NCI-H2227 (cell line): ENCODE data around the gene HSPG2.
"Not testable (repeated sequence)": the region's sequence is repeated elsewhere in the genome, so short reads cannot be mapped to it uniquely, and the experiment has no call there.

Experiments used
- DNase-seq: peaks from one replicate; lab custom pipeline; 2025; ENCODE audit not compliant: unreplicated experiment; lab: John Stamatoyannopoulos, UW

The HSPG2 gene

DNA sequence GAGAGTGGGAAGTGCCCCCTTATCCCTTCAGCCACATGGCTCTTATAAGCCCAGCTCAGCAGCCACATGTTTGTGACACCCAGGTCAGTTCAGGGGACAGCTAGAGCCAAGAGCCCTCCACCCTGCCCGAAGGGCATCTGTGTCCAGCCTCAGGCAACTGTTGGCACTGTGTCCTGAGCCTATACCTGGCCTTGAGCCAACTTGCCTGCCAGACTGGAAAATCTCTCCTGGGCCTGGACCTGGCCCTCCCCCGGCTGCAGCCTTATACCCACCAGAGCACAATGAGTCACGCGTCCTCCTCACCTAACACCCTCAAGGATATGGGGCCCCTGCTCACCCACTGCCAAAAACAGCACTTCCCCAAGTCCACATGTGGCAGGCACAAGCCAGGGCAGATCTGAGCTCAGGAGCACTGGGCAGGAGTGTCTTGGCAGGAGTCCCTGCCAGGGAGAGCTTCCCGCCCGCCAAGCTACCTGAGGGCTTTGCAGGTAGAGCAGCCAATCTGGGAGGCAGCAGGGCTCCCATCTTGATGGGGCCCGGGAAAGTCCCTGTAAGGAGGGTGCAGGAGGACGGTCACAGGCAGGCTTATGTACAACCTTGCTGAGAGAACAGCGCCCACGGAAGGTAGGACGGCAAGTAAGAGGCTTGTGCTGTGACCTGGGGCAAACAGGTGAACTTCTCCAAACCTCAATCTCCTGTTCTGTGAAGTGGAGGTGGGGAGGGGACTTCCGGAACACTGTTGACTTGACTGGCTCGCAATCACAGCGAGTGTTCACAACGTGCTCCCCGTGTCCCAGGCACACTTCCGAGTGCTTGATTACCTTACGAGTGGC lies 19.8 kb upstream of the HSPG2 start:
- DNase-seq, result no peak

DNA sequence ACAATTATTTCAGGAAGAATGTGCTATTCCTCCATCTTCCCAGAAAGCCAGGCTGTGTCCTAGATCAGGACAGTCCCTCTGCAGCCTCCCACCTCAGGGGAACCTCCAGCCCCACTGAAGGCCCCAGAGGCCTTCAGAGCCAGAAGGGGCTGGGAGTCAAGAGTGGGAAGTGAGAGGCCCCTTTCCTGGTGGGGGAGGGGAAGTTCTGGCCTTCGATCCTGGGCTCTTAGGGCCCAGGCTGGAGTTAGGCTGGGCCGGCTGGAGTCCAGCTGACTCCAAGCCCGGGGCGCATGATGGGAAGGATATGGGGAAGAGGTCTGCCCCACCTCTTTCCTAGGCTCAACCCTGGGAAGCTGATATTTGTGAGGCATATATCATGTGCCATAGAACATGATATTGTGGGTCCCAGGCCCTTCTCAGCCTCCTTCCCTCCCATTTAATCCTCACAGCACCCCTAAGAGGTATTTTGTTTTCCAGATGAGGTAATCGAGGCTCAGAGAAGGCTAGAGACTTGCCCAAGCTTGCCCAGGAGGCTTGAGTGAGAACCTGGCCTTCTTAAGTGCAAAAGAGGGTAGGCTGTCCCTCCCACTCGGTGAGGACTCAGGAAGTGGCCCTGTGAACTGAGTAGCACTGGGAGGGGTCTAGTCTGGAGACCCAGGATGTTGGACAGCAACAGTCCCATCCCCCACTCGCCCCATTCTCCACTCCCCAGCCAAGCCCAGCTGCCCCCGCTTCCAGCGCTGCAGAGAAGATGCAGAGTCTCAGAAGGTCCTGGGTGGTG lies 18.6 kb upstream of the HSPG2 start:
- no peak for DNase-seq

DNA sequence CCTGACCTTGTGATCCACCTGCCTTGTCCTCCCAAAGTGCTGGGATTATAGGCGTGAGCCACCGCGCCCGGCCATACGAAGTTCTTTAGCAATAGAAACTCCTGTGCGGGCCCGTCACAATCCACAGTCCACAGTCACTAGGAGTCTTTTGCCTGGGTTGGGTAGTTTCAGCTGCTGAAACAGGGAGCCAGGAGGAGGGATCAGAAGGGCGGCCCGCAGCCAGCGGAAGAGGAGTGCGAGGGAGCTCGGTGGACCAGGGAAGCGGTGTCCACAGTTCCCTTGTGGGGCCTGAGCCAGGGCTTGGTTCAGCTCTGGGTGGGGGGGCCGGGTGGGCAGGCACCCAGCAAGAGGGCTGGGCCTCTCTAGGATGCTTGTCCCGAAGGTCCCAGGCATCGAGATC lies 17.9 kb upstream of the HSPG2 start:
- no peak for DNase-seq

DNA sequence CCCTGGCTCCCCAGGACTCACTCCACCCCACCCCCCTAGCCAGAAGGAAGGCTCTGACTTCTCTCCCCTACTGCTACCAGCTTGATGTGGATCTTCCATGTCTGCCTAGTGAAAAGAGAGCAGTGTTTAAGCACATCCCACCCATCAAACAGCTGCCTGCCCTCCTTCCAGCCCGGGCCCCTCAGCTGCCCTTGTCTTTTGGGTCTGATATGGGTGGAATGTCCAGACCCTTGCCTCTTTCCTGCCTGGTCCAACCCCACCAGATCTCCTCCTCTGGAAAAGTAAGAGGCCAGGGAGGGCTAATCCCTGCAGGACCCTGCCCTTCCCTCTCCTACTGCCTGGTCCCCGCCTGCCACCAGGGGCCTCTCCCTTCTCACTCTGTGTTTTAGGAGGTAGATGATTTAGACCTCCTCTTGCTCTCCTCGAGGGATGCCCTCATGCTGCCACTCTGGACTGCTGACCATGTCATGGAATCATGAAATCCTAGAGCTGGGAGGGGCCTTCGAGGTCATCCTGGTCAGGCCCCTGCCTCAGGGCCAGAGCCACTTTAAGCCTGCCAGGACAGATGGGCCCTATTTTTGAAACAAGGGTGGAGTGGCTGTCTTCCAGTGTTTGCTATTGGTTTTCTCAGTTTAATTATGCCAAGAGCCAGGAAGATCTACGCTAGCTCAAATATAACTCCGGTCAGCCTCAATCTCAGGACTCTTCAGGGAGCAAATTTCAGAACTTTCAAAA lies 15.8 kb upstream of the HSPG2 start:
- no peak for DNase-seq

DNA sequence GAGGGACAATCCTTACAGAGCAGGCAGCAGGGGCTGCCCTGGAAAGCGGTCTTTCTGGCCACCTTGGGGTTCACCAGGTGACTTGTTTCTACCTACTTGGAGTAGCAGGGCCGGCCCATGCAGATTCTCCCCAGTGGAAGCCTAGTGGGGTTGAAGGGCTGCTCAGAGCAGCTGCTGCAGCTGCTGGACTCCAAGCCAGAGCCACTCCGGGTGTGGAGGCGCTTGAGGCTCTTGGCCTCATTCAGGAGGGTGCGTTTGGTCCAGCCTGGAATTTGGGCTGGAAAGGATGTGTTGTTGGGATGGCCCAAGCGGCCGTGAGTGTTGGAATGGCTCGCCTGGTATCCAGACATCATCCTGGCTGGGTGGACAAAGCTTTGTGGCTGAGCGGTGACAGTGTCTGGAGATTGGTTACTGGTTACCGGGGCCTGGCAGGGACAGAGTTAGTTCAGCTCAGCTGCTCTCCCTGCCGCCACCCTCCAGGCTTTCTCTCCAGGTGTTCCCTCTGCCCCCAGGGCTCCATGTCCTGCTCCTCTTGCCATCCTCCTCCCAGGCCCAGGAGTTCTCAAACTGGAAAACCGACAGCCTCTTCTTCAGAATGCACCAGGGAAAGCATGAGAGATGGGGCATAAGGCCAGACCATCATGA lies 14.2 kb upstream of the HSPG2 start:
- DNase-seq, result no peak

DNA sequence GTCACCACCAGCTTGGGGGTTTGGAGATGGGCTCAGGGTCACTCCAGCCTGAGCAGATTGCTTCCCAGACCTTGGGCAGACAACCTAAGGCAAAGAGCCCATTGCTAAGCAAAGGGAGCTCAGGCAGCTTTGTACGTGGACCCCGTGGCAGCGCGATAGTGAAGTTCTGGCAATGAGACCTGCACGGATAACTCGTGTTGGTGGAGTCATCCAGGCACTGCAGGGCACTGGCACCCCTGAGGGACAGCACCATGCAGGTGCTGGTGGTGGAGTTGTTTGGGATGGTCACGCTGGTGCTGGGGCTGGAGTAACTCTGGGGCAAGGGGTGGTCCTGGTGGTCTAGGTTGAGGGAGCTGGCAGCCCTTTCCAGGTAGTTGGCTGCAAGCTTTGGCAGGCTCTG lies 13.6 kb upstream of the HSPG2 start:
- DNase-seq, result no peak

DNA sequence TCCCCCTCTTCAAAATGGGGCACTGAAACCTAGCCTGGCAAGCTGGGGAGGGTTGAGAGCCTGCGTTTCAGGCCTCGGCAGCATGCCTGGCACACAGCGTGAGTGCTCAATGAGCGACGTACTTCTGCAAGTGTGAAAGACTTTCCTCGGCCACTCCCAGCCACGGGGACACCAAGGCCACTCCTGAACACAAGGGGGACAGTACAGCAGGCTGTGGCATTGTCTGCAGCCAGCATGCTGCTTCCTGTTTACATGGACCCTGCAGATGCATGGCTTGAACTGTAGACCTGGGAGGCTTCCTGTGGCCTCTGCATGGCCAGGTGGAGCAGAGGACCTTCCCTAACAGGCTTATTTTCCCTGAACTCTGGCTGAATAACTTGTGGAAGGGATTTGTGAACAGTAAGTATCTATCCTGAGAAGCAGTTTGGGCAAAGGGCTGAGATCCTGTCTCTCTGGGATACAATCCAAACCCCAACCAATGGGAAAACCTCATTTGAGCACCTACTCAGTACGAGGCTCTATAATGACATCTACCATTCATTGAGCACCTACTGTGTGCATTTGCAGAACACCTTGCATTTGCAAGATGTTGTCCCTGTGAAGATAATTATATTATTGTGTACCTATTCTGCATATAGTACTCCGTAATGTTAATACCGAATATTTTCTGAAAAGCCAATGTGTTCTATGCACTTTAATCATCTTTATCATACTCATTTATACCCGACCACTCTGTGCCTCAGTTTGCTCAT lies 9.9 kb upstream of the HSPG2 start:
- DNase-seq, result no peak

DNA sequence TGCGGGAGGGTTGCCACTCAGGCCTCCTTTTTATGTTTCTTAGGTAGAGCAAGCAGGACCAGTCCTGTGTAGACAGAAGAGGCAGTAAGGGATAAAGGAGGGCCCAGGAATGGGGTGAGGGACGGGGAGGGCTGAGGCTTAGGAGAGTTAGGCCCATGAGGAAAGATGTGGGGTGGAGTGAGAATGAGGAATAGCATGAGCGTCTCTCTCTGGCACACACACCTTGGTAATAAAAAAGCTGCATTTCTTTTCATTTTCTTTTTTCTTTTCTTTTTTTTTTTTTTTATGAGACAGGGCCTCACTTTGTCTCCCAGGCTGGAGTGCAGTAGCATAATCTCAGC lies 7.6 kb upstream of the HSPG2 start:
- DNase-seq, result no peak

DNA sequence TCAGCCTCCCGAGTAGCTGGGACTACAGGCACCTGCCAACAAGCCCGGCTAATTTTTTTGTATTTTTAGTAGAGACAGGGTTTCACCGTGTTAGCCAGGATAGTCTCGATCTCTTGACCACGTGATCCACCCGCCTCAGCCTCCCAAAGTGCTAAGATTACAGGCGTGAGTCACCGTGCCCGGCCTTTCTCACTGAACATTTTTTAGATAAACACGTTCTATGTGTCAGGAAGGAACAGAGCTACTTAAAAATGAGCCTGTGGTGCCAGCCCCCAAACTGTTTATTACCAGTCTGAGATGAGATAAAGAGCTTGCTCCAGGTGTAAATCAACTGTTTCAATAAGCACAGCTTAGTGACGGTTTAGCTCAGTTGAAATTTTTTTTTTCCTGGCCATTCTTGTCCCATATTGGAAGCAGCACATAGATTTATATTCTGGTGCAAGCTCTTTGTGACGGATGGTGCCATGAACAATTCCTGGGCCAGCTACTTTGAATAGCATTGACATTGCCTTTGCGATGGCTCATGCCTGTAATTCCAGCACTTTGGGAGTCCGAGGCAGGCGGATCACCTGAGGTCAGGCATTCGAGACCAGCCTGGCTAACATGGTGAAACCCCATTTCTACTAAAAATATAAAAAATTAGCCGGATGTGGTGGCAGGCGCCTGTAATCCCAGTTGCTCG lies 6.0 kb upstream of the HSPG2 start:
- not testable (repeated sequence) for DNase-seq

DNA sequence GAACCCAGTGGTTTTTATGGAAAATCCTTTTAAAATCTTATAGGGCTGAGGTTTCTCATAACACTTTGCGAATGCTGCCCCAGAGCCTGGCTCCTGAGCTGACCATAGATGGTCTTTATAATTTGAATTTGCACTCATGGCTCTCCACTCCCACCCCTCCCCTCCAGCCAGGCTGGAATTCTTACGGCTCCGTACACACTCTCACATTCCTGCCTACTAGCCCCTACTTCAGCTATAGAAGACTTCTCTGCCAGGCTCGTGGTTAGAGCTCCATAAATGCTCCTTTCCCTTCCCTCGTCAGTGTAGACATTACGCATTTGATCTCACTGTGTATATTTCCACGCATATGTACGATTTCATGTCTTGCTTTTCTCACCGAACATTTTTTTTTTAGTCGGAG lies 5.4 kb upstream of the HSPG2 start:
- DNase-seq, result no peak

DNA sequence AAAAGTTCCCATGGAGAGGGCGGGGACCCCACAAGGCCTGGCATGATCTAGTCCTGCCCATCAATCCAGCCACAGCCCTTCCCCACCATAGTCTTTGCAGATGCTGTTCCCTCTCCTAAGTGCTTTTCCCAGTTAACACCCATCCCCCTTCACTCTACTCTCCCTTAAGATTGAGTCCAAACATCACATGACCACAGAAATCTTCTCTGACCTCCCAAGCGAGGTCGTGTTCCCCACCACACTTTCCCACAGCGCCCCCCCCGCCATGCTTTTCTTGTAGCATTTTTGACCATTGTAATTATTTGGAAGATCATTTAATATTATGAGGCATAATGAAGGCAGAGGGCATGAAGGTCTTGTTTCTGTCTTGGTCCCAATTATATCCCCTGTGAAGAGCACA lies 4.3 kb upstream of the HSPG2 start:
- DNase-seq, result no peak

DNA sequence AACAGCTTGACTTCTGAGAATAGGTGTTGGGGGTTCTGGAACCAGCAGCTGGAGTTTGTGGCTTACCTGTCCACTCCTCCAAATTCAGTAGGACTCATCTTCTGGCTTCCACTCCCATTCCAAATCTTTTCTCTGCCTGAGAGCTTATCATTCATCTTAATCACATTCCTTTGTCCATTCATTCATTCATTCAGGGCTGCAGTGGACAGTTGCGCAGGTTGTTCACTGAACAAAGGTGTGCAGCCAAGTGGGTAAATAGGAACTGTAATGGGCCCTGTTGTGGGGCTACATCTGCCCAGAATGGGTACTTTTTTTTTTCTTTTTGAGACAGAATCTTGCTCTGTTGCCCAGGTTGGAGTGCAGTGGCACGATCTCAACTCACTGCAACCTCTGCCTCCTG lies 3.4 kb upstream of the HSPG2 start:
- no peak for DNase-seq

DNA sequence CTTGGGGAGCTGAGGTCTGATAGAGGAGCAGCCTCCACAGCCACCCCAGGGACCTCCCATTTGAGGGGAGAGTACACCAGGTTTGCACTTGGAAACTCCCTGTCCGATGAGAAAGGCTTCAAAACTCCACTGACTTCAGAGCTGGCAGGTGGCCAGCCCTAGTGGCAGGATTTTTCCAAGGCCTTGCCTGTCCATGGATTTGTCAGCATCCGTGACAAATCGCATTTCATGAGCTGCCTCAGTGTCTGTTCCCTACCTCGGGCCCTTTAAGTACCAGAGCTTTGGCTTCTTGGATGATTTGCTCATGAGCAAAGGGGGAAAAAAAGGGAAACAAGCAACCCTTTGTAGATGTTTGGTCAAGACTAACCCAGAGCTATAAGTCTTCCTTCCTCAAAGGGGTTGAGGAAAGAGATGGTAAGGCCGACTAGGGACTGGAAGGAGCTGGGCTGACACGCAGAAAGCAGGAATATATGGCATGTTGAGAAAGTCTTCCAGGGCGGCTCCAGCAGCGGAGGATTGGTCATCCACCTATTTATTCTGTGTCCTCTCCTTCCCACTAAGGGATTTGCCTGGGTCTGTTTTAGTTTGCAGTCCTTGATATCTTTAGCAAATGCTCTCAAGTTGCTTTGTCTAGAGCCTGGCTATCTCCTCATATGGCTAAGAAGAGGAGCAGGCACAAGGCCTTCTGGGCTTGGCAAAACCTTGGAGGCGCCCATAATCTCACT lies 2.7 kb upstream of the HSPG2 start:
- DNase-seq, result peak; percentile 17

DNA sequence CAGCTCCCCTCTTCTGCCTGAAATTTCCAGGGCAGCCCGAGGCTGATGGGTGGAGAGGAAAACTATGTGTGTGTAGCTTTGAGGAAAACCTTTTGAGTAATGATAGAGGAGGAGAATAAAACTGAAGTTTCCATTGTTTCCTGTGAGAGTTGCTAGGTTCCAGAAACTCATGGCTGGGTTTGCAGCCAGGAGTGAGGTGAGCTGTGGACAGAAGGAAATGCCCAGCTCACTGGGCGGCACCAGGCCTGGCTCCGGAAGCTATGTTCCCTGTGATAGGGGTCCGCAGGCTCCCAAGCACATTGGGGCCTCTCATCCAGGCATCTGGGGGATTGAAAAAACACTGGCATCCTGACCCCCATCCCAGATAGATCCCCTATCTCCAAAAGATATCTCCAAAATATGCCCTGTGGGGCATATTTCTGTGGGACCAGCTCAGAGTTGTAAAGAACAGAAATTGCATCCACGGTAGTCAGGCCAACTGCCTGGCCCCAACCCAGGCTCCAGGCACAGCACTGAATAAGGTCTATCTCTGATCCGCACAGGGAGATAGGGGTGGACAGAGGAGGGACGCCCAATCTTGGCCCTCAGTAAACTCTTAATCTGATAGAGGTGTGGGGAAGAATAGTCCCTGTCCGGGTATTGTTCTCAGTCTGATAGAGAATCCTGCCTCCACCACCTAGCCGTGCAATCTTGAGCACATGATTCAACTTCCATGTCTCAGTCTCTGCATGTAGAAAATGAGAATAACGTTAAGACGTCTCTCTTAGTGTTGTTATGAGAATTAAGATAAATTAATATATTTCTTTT lies 1.8 kb upstream of the HSPG2 start:
- DNase-seq, result no peak

DNA sequence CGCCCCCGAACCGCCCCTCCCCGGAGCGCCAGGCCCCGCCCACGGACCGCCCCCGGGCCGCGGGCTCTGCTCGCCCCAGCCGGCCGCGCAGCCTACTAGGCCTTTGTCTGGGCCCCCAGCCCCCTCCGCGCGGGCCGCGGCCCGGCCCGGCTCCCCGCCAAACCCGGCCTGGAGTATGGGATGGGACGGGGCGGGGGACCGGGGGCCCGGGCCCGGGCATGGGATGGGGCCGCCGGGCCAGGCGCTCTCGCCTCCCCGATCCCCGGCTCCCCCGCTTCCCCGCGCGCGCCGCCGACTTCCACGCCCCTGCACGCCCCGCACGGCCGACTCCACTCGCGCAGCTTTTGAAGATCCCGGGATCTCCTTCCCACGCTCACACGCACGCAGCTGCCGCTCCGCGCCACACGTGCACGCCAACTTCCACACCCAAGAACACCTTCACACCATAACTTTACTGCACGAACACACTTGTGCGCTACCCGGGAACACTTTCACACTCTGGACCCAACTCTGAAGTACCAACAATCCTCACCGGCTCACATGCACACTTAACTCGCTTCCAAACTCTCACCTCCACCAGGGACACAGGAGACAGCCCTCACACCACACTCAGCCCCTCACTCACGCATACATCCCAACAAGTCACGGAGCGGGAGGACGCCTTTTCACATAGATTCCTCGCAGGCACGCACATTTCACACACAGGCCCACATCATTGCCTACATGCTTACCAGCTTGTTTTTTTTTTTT lies 437 bp upstream of the HSPG2 start:
- DNase-seq, result peak; percentile 93

DNA sequence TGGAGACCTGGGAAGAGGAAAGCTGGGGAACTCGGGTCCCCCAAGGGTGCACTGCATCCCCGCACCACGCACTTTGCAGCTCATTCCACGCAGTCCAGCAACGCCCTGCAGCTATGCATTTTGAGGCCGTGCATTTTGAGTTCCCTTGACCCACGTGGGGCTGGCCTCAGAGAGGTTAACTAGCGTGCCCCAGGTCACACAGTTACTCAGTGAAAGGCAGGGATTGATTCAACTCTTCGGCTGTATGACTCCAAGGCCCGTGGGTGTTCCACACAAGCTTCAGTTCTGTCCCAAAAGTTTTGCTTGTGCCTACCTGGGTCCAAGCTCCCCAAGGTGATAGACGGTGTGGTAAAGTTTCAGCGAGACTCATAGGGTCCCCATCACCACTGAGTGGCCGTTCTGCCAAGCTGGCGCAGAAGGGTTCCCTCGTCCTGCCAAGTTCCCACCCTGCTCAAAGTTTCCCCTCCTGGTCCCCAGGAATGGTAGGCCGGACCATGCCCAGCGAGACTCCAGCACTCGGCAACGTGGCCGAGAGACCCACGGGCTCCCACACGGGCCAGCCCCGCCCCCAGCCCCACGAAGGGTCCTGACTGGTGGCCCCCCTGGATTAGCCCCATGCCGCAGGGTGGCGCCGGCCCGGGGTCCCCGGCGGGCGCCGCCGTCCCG lies 611 bp downstream of the HSPG2 start:
- DNase-seq, result no peak

DNA sequence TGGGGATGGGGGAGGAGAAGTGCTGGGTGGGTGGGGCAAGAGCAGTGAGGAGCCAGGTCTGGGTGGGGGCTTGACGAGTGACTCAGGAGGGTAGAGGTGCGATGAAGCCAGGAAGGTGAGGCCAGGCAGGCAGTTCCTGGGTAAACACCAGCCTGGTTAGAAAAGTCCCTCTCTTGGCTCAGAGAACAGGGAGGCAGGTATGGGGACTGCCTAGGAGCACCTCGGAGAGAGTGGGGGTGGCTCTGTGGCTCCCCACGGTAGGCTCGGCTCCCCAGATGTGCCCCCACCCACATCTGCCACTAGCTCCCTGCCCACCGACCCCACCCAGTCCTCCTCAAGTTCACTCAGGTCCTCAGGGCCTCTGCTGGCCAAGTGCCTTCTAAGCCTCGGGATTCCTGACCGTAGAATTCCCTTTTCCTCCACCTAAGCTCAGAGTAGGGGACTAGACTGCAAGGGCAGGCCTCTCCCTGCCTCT lies 1.2 kb downstream of the HSPG2 start:
- no peak for DNase-seq
